GM18520 (cell line): Measurements from ENCODE around the gene CHML.

ENCODE experiments used
- ATAC-seq: cut with Tn5 transposase; IDR thresholded peaks from one replicate; pipeline ENCODE4 v1.9.1; 2021; ENCODE audit not compliant: unreplicated experiment

CHML gene

GRCh38 chr1:241647658-241648057, 7.5 kb upstream of the CHML start:
- ATAC-seq, result no peak

DNA sequence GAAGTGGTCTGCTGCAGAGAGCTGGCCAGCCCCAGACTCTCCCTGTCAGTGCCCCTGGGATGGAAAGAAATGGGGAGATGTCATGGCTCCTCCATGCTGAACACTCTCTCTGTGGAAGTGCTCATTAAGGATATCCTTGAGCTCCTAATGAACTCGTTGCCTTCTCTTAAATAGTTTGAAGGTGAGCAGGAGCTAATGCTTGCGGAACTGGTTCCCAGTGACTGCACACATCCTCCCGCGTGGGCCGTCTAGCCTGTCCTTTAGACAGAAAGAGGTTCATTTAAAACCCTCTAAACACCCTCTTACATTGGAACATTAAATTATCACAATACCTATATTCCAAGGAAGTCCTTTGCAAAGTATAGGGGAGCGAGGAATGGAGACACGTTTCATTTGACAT, 6.0 kb upstream of the CHML start:
- ATAC-seq, result no peak

DNA sequence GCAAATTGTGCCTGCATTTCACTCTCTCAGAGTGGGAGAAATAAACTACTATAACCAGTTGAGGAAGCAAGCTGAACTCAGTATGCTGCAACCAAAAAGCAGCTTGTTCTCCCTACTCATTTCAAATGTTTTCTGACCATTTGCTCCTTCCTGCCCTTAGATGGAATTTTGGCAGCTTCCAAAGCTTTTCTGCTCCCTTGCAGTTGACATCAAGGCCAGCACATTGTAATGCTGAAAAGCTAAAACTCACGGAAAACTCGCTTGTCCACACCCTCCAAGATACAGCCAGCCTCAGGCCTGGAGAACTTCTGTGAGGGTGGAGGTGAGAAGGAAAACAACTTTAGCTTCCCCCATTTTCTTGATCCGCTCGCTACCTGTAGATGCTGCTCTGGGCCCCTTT, 5.0 kb upstream of the CHML start:
- ATAC-seq, result no peak

GRCh38 chr1:241644259-241644658, 4.1 kb upstream of the CHML start:
- ATAC-seq, result no peak

DNA sequence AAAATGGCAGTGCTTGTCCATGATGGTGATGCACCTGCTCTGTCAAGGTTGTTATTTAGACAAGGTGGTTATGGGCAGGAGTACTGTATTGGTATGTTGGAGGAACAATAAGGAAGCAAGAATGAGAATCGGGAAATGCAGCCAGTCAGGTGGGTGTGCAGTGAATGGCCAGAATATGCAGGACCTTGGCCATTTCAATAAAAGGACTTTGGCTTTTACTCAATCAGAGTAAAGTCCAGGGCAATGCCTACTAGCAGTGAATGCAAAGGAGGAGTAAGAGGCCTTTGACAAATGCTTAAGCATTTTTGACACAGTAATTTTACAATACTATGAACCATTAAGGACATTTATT, 2.4 kb upstream of the CHML start:
- ATAC-seq, result no peak

DNA sequence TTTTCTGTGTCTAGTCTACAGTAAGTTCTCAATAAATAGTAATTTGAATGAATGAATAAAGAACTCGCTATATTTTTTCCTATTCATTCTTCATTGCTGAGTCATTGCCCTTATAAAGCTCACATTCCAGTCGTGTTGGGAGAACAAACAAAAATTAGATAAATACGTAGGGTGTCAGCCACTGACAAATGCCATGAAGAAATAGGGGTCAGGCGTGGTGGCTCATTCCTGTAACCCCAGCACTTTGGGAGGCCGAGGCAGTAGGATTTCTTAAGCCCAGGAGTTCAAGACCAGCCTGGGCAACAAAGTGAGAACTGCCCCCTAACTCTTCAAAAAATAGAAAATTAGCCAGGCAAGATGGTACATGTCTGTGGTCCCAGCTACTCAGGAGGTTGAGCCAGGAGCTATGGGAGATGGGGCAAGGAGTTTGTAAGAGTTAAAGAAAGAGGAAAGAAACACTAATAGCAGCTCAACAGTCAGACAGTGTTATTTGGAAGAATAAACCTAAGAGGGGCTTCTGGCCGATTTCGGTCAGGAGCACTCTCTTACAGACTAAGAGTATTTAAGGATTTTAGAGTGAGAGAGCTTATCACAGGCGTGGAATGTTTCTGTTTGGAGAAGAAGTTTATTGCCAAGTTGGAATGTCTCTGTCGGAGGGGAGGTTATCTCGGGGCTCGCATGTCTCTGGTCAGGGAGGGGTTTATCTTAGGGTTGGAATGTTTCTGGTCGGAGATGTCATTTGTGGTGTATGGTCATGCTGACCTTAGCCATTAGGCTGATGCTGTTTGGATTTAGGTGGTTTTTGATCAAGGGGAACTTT, 1.8 kb upstream of the CHML start:
- ATAC-seq, result no peak

- ATAC-seq, result no peak
Measured at GRCh38 chr1:241640867-241641622, 876 bp upstream of the CHML start.

DNA sequence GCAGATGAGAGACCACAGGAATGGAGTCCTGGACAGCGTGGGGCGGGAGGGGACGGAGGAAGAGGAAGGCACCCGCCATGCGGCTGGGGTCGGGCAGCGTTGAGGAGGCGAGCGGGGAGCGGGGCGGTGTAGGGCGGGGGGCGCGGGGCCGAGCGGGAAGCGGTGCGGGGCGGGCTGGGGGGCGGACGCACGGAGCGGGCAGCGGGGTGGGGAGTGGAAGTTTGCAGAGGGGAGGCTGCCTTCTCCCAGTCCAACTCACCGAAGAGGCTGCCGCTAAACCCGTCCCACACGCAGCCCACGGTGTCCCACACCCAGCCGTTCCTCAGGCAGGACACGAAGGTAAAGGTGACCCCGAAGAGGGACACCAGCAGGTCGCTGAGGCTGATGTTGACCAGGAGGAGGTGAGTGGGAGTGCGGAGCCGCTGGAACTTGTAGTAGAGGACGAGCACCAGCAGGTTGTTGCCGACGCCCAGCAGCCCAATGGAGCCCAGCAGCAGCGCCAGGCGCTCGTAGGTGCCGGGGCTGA, 483 bp downstream of the CHML start:
- ATAC-seq, result no peak

GRCh38 chr1:241638909-241639622, 1.1 kb downstream of the CHML start:
- ATAC-seq, result no peak

DNA sequence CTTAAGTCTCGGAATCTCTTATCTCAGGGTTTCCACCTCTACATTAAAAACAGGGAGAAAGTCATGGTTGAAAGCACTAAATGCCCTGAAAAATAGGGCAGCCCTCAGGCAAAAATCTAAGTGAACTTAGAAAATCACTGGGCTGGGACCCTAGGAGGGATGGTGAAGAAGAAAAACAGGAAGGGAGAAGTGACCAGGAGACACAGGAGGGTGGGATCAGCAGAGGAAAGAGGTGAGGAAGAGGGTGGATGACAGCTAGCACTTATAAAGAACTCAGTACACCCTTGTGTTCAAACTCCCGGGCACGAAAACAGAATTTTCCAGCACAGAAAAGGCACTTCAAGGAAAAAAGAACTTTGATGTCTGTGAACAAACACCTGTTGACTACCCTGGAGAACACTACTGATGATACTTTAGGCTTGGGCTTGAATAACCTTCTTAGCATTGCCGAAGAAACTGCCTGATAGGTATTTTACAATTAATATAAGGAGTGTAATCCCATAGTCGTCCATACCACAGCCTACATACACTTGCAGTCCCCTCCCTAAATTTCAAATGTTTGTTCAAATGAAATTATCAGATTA, 2.0 kb downstream of the CHML start:
- ATAC-seq, result no peak

DNA sequence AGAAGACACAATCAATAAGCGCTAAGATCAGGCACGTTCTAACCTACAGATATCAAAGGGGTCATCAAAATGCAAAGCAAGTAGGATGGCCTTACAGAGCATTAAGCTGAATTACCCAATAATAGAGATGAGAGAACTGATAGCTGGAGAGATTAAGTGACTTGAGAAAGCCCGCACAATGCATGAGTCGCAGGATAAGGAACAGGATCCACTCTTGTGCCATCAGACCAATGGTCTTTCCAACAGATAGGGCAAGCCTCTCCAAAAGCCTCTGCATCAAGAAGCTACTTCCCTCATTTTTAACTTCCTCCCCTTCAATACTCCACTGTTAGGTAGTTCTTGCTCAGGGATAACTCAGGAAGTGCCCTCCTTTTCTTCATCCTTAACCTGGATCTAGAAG, 2.6 kb downstream of the CHML start:
- ATAC-seq, result no peak

GRCh38 chr1:241637046-241637590, 3.1 kb downstream of the CHML start:
- no peak for ATAC-seq

- no peak for ATAC-seq
Measured at GRCh38 chr1:241636291-241636690, 3.9 kb downstream of the CHML start.

DNA sequence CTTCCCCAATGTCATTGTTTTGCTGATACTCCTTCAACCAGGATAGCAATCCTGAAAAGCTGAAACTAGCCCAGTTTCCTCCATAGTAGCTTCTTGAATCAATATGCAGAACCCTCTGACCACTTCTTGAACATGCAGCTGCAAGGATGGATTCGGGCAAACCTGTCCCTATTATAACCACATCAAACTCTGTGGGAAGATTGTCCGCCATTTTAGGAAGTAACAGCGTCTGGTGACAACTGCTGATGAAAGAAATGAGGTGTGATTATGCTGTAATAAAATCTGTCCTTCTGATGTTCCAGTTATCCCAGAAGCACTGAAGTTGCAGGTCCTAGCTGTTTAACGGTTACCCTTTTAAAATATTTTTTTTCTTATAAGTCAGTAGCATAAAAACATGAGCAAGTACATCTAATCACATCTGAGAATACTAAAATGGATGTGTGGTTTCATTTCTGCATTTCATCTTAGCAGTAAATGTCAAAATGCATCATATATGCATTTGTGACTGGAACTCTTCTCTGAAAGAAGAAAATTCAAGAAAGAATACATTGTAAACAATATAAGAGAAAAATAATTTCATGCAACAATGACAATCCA, 4.5 kb downstream of the CHML start:
- ATAC-seq, result no peak

GRCh38 chr1:241632987-241633386, 7.2 kb downstream of the CHML start:
- ATAC-seq, result no peak

- no peak for ATAC-seq
Measured at GRCh38 chr1:241631674-241632073, 8.5 kb downstream of the CHML start.

- ATAC-seq, result no peak
Measured at GRCh38 chr1:241630899-241631298, 9.3 kb downstream of the CHML start.

DNA sequence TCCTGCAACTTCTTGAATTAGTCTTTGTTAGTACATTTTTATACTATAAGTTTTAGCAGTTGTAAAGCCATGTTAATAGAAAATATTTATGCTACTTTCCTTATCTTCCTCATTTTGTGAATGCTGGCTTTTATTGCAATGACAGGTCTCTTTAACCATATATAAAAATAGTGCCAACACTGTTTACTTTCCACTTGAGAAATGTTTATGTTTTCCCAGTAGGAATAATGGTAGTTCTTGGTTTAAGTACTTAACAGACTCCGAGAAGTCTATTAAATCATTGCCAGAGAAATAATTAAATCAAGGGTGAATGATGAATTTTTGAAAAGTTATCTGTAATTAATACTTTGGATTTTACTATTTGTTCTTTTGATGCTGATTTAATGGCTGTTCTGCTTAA, 9.7 kb downstream of the CHML start:
- ATAC-seq, result no peak

DNA sequence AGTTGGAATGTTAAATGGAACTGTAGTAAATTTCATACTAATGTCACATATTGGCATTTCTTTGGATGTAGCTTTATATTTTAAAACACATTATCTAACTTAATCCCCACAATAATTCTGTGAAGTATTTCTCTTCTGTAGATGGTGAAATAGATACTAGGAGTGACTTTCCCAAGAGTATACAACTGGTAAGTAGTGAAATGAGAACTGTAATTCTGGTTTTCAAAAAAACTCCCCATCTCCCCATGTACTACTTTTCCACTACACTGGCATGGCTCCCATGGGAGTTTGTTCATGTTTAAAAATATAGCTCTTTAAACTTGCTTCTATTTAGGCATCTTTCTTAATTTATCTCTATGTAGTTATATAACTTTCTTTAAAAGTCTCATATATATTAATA, 10.2 kb downstream of the CHML start:
- no peak for ATAC-seq

DNA sequence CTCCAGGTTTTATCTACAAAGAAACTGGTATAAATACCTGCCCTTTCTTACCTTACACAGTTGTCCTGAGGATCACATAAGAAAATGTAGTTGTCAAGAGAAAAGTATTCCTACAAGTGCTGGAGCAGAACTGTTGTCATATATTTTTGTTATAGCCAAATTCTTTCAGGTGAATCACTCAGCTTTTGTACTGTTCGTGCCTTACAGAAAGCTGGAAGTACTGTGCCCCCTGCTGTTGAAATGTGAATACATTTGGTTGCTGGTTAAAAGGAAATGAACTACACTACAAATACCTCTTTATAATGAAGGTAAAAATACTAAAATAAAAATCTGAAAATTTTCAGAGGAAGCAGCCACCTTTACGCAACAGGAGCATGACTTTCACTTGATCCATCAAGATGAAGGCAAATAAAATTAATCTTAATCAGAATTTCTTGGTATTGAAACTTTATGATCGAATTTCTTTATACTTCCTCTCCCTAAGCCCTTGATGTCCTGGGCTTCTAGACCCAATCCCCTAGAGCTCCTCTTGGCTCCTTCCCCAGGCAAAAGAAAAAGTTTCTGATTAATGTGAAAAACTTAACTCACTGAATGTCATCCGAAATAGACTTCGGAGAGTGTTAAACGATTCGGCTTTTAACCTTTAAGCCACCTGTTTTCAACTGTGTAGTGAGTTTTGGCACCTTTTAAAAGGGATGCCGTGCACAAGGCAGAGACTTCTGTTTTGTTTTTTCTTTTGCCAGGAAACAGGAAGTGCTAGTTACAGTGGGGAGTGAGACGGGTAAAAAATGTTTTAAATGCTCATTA, 12.5 kb downstream of the CHML start:
- ATAC-seq, result no peak
